ENCODE results near the gene TENT4A. TPM values are rescaled to one million over a fixed set of nuclear protein-coding genes. Genes with fewer than 3 reads are reported as not detected.

TENT4A gene
- total RNA-seq, 1 experiment from 2014 or later = 39.3 TPM

GRCh38 chr5:6675784-6676491 lies 37.3 kb upstream of the TENT4A start:
- Histone ChIP-seq H3K79me2 (ENCODE audit: low read length) (no peaks in the 10 kb centered on the region), H2AFZ (ENCODE audit: low read length) (no peak overlapping the region), H3K9me2 (replicated peaks; ENCODE audit: low read length) (no peaks in the 10 kb centered on the region), H3K27me3 (ENCODE audit: low read length) (no peaks in the 10 kb centered on the region), H3K9me3 (ENCODE audit: low read length) (no peaks in the 10 kb centered on the region), H3K4me2 (ENCODE audit: low read length) (no peak overlapping the region), H3K9ac (ENCODE audit: low read length) (no peak overlapping the region), H3F3A (ENCODE audit: low read length, unreplicated experiment) (no peaks in the 10 kb centered on the region), H3K4me3 (ENCODE audit: low read length) (no peak overlapping the region), H3K36me3 (ENCODE audit: low read depth, low read length) (no peaks in the 10 kb centered on the region), H3K4me1 (ENCODE audit: insufficient read depth, low read length) (no peaks in the 10 kb centered on the region), H4K20me1 (ENCODE audit: low read length) (no peaks in the 10 kb centered on the region), H3K27ac (ENCODE audit: low read length) (no peak overlapping the region)
- BruUV-seq (replicated peaks) = no TSS peak
- CTCF ChIA-PET = no interaction called here
- no peak for ATAC-seq
- no peak for DNase-seq
- POLR2A ChIA-PET (ENCODE audit: unreplicated experiment) = no interaction called here
- intact Hi-C loops (cut with micrococcal nuclease) = no loop called here
- TF ChIP-seq CTCF (conservative IDR thresholded peaks at IDR 0.05; ENCODE audit: low read depth, low read length) (peak; percentile 12; the same call in 1 of the 2 replicates), EZH2 (IDR thresholded peaks at IDR 0.05; ENCODE audit: low read length, unreplicated experiment) (no peak)

- no peaks in the 10 kb centered on the region for H3F3A ChIP-seq (ENCODE audit: low read length, unreplicated experiment)
- no peaks in the 10 kb centered on the region for H3K27me3 ChIP-seq (ENCODE audit: low read length)
- H3K79me2 ChIP-seq (ENCODE audit: low read length) = no peaks in the 10 kb centered on the region
- H3K9me3 ChIP-seq (ENCODE audit: low read length) = no peaks in the 10 kb centered on the region
- BruUV-seq (replicated peaks) = no TSS peak
- H2AFZ ChIP-seq (ENCODE audit: low read length) = no peak overlapping the region
- ATAC-seq = peak; percentile 59; the same call in 1 of the 2 replicates
- H3K4me1 ChIP-seq (ENCODE audit: insufficient read depth, low read length) = no peaks in the 10 kb centered on the region
- ChIA-PET CTCF (no interaction called here), POLR2A (ENCODE audit: unreplicated experiment) (no interaction called here)
- no peak overlapping the region for H3K4me2 ChIP-seq (ENCODE audit: low read length)
- peak; percentile 76 for DNase-seq
- no peaks in the 10 kb centered on the region for H4K20me1 ChIP-seq (ENCODE audit: low read length)
- no peak overlapping the region for H3K27ac ChIP-seq (ENCODE audit: low read length)
- TF ChIP-seq EZH2 (IDR thresholded peaks at IDR 0.05; ENCODE audit: low read length, unreplicated experiment) (no peak), EZH2phosphoT487 (IDR thresholded peaks at IDR 0.05; ENCODE audit: borderline replicate concordance, low read length) (no peak), CTCF (conservative IDR thresholded peaks at IDR 0.05; ENCODE audit: low read depth, low read length) (no peak)
- H3K4me3 ChIP-seq (ENCODE audit: low read length) = no peak overlapping the region
- H3K9me2 ChIP-seq (replicated peaks; ENCODE audit: low read length) = no peaks in the 10 kb centered on the region
- H3K36me3 ChIP-seq (ENCODE audit: low read depth, low read length) = no peaks in the 10 kb centered on the region
- H3K9ac ChIP-seq (ENCODE audit: low read length) = no peak overlapping the region
- intact Hi-C loops (cut with micrococcal nuclease) = no loop called here
Observed at GRCh38 chr5:6676702-6677101, 36.5 kb upstream of the TENT4A start.

GRCh38 chr5:6678385-6678784 lies 34.8 kb upstream of the TENT4A start:
- Histone ChIP-seq H4K20me1 (ENCODE audit: low read length) (no peaks in the 10 kb centered on the region), H3K9me3 (ENCODE audit: low read length) (no peaks in the 10 kb centered on the region), H3K9ac (ENCODE audit: low read length) (no peak overlapping the region), H3F3A (ENCODE audit: low read length, unreplicated experiment) (no peaks in the 10 kb centered on the region), H3K4me3 (ENCODE audit: low read length) (no peak overlapping the region), H3K79me2 (ENCODE audit: low read length) (no peaks in the 10 kb centered on the region), H3K4me2 (ENCODE audit: low read length) (no peak overlapping the region), H3K27ac (ENCODE audit: low read length) (no peak overlapping the region), H3K27me3 (ENCODE audit: low read length) (peaks cover 4% of the 10 kb centered on the region; the same call in 1 of the 2 replicates), H3K9me2 (replicated peaks; ENCODE audit: low read length) (no peaks in the 10 kb centered on the region), H3K36me3 (ENCODE audit: low read depth, low read length) (no peaks in the 10 kb centered on the region), H3K4me1 (ENCODE audit: insufficient read depth, low read length) (no peaks in the 10 kb centered on the region), H2AFZ (ENCODE audit: low read length) (no peak overlapping the region)
- POLR2A ChIA-PET (ENCODE audit: unreplicated experiment) = no interaction called here
- DNase-seq (no peak), ATAC-seq (no peak)
- intact Hi-C loops (cut with micrococcal nuclease) = no loop called here
- TF ChIP-seq CTCF (conservative IDR thresholded peaks at IDR 0.05; ENCODE audit: low read depth, low read length) (no peak), EZH2 (IDR thresholded peaks at IDR 0.05; ENCODE audit: low read length, unreplicated experiment) (no peak), EZH2phosphoT487 (IDR thresholded peaks at IDR 0.05; ENCODE audit: borderline replicate concordance, low read length) (no peak)
- no TSS peak for BruUV-seq (replicated peaks)
- CTCF ChIA-PET = no interaction called here

Data from PC-3 (cell line).